ENCODE results near the gene KYNU. TPM values are rescaled to one million over a fixed set of nuclear protein-coding genes. Genes with fewer than 3 reads are reported as not detected.
"Not testable (repeated sequence)": the region's sequence is repeated elsewhere in the genome, so short reads cannot be mapped to it uniquely, and the experiment has no call there.

KYNU gene
- total and polyA plus RNA-seq, 9 of the 15 experiments (the other 6 are each of a cell fraction or from before 2014, with no cell fraction given): 2.6 to 11.6 (median 7.2) TPM

- in situ Hi-C loops (cut with MboI): no loop called here
- CTCF ChIA-PET (ENCODE audit: low intra/inter-chr PET ratio): no interaction called here
- no TSS peak for BruUV-seq (replicated peaks)
Measured at GRCh38 chr2:143051465-143051864, 174.0 kb downstream of the KYNU start.

GRCh38 chr2:143053437-143053836 lies 176.0 kb downstream of the KYNU start:
- DNase-seq (ENCODE audit: extremely low read depth in 1 of 4, low spot score in 3 of 4); H4K20me1 ChIP-seq (replicated peaks; ENCODE audit: control insufficient read depth, insufficient read depth, low read length); H2AFZ ChIP-seq (ENCODE audit: low read depth, low read length); in situ Hi-C loops (cut with MboI); H3K4me2 ChIP-seq (ENCODE audit: insufficient read depth, low read length); H3K9me3 ChIP-seq (replicated peaks; ENCODE audit: control insufficient read depth, insufficient read depth, low read depth, low read length); H3K79me2 ChIP-seq (ENCODE audit: control insufficient read depth, insufficient read depth, low read length); H3K4me3 ChIP-seq; H3K27me3 ChIP-seq (ENCODE audit: control insufficient read depth in 2 of 2, insufficient read depth in 2 of 2, low read length in 2 of 2); intact Hi-C loops (cut with micrococcal nuclease); H3K9me1 ChIP-seq (ENCODE audit: control insufficient read depth, insufficient read depth, low read length); CTCF ChIA-PET (ENCODE audit: low intra/inter-chr PET ratio); H3K27ac ChIP-seq (ENCODE audit: extremely low read depth, low read depth, low read length); H3K4me1 ChIP-seq (replicated peaks in 1 of 2; ENCODE audit: control insufficient read depth in 2 of 2, insufficient read depth in 2 of 2, low read length in 2 of 2); ATAC-seq; BruUV-seq (replicated peaks); H3K9ac ChIP-seq (ENCODE audit: insufficient read depth in 1 of 2, low read depth in 2 of 2, low read length in 2 of 2); H3K36me3 ChIP-seq (ENCODE audit: control insufficient read depth, insufficient read depth, low read length); FAIRE-seq: not testable (repeated sequence)
- POLR2A ChIA-PET: interaction anchor here (0.6 kb wide), 1 partner anchor 74 kb away, joined by 3 read pairs; no protein-coding TSS in a partner anchor
- WGBS (ENCODE audit: insufficient coverage, low coverage, missing lambda C conversion rate): 5% methylated on average over 4 of the region's 4 CpGs

More at GRCh38 chr2:143051465-143051864, 174.0 kb downstream of the KYNU start:
- POLR2A ChIA-PET: no interaction called here
- no peaks in the 10 kb centered on the region for H3K79me2 ChIP-seq (ENCODE audit: control insufficient read depth, insufficient read depth, low read length)
- no peak overlapping the region for H2AFZ ChIP-seq (ENCODE audit: low read depth, low read length)
- H3K9ac ChIP-seq (ENCODE audit: insufficient read depth in 1 of 2, low read depth in 2 of 2, low read length in 2 of 2): no peak overlapping the region
- no peaks in the 10 kb centered on the region for H3K4me1 ChIP-seq (replicated peaks in 1 of 2; ENCODE audit: control insufficient read depth in 2 of 2, insufficient read depth in 2 of 2, low read length in 2 of 2)
- DNase-seq (ENCODE audit: extremely low read depth in 1 of 4, low spot score in 3 of 4): no peak
- no peaks in the 10 kb centered on the region for H3K27me3 ChIP-seq (ENCODE audit: control insufficient read depth in 2 of 2, insufficient read depth in 2 of 2, low read length in 2 of 2)
- no peaks in the 10 kb centered on the region for H4K20me1 ChIP-seq (replicated peaks; ENCODE audit: control insufficient read depth, insufficient read depth, low read length)
- no peaks in the 10 kb centered on the region for H3K9me3 ChIP-seq (replicated peaks; ENCODE audit: control insufficient read depth, insufficient read depth, low read depth, low read length)
- ATAC-seq: no peak
- no peaks in the 10 kb centered on the region for H3K9me1 ChIP-seq (ENCODE audit: control insufficient read depth, insufficient read depth, low read length)
- H3K36me3 ChIP-seq (ENCODE audit: control insufficient read depth, insufficient read depth, low read length): no peaks in the 10 kb centered on the region
- 13% methylated on average over 1 of the region's 1 CpG for WGBS (ENCODE audit: insufficient coverage, low coverage, missing lambda C conversion rate)
- no peak overlapping the region for H3K27ac ChIP-seq (ENCODE audit: extremely low read depth, low read depth, low read length)
- intact Hi-C loops (cut with micrococcal nuclease): no loop called here
- H3K4me3 ChIP-seq: no peak overlapping the region
- TF ChIP-seq ZNF551 (CRISPR knock-in tag; IDR thresholded peaks at IDR 0.05): no peak
- TF ChIP-seq COPS2 (conservative IDR thresholded peaks at IDR 0.05): no peak
- TF ChIP-seq ZKSCAN3 (CRISPR knock-in tag; IDR thresholded peaks at IDR 0.05): no peak
- H3K4me2 ChIP-seq (ENCODE audit: insufficient read depth, low read length): no peak overlapping the region
- no peak for FAIRE-seq

Measured in K562 (cell line).